ENCODE data around the gene KRT74. TPM values are rescaled to one million over a fixed set of nuclear protein-coding genes. Genes with fewer than 3 reads are reported as not detected.

The KRT74 gene
- total and polyA plus RNA-seq, 2 of the 8 experiments (the other 6 are each of a cell fraction or from before 2014, with no cell fraction given): not detected

DNA sequence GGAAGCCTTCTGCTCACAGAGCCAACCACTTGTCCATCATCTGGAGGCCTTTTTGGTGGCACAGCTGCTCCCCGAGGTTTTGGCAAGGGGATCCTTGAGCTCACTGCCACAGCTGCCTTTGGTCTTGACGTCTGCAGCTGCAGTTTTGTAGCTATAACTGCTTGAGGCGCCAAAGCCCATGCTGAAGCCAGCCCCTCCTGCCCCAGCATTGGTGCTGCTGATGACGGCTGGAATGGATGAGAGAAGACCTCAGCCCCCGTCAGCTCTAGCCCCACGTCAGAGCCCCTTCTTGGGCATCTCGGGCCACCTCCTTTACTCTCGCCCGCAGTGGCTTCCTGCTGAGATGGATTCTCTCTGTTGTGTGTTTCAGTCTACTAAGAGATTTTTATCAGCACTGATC is 12.3 kb upstream of the KRT74 start (continued):
- TF ChIP-seq CBX5 (IDR thresholded peaks at IDR 0.05; ENCODE audit: low read depth, low read length) (no peak), FOSL1 (IDR thresholded peaks at IDR 0.05; ENCODE audit: insufficient read depth, low read depth, low read length) (no peak), SP1 (IDR thresholded peaks at IDR 0.05; ENCODE audit: low read depth, low read length) (no peak)
